K562 (cell line): Measurements from ENCODE around the gene OTOP1. TPM values are rescaled to one million over a fixed set of nuclear protein-coding genes. Genes with fewer than 3 reads are reported as not detected.

ENCODE experiments used
- BRD9 ChIP-seq: fragments of 450-650 bp; IDR thresholded peaks from 2 replicates; pipeline ENCODE4 v1.6.1; 2018; ENCODE audit warnings: low read depth; ENCODE audit not compliant: partially characterized antibody
- CC2D1A ChIP-seq: fragments of 450-650 bp; IDR thresholded peaks from 2 replicates; pipeline ENCODE4 v1.6.1; 2017; ENCODE audit warnings: mild to moderate bottlenecking
- CREB3 ChIP-seq: fragments of 450-650 bp; conservative IDR thresholded peaks from 2 replicates; pipeline ENCODE4 v1.6.1; 2016; ENCODE audit warnings: missing genetic modification characterization, low read depth, mild to moderate bottlenecking, missing compliant biosample characterization, moderate library complexity
- E2F6 ChIP-seq, 2 experiments: IDR thresholded peaks; 2 replicates each; pipeline ENCODE4 v1.6.1; 2011; ENCODE audit warnings: borderline replicate concordance in 1 of 2, control low read depth in 1 of 2, low read depth in 1 of 2, low read length in 1 of 2, mild to moderate bottlenecking in 1 of 2, mixed read lengths in 1 of 2, moderate library complexity in 1 of 2; ENCODE audit not compliant: insufficient read depth in 1 of 2, insufficient read length in 1 of 2, poor library complexity in 1 of 2, severe bottlenecking in 1 of 2; ENCODE audit errors: extremely low read depth in 1 of 2
- EWSR1 ChIP-seq: fragments of 450-650 bp; IDR thresholded peaks from 2 replicates; pipeline ENCODE4 v1.6.1; 2018; ENCODE audit warnings: borderline replicate concordance, mild to moderate bottlenecking, low read depth, moderate library complexity; ENCODE audit not compliant: partially characterized antibody
- FOXA3 ChIP-seq, 2 experiments: fragments of 450-650 bp in 1 of 2; sonication (generic) in 1 of 2; formaldehyde crosslinking; IDR thresholded peaks in 1 of 2; conservative IDR thresholded peaks in 1 of 2; 2 replicates each; pipeline versions ENCODE4 v1.4.0 to v1.8.0; 2020 to 2022; ENCODE audit warnings: mild to moderate bottlenecking in 2 of 2, missing genetic modification reagents in 1 of 2
- MEF2A ChIP-seq: IDR thresholded peaks from 2 replicates; pipeline ENCODE4 v1.6.1; 2011; ENCODE audit warnings: low read depth, mild to moderate bottlenecking, low read length, moderate library complexity; ENCODE audit not compliant: control insufficient read depth
- MTA2 ChIP-seq: fragments of 450-650 bp; IDR thresholded peaks from 2 replicates; pipeline ENCODE4 v1.6.1; 2016; ENCODE audit warnings: low read depth
- NELFE ChIP-seq: IDR thresholded peaks from 2 replicates; pipeline ENCODE4 v1.6.1; 2011; ENCODE audit warnings: mild to moderate bottlenecking; ENCODE audit not compliant: insufficient read depth, insufficient read length
- NFIC ChIP-seq: fragments of 450-650 bp; IDR thresholded peaks from 2 replicates; pipeline ENCODE4 v1.6.1; 2017; ENCODE audit warnings: mild to moderate bottlenecking, inconsistent platforms
- RBM39 ChIP-seq: fragments of 200-400 bp; formaldehyde crosslinking; optimal IDR thresholded peaks from 2 replicates; pipeline ENCODE3; 2018; ENCODE audit warnings: low read depth, low read length
- TCF15 ChIP-seq: fragments of 250-450 bp; sonication (Bioruptor Pico); IDR thresholded peaks from 2 replicates; pipeline ENCODE4 v1.8.0; 2022; ENCODE audit warnings: moderate library complexity, mild to moderate bottlenecking, inconsistent platforms
- XRCC3 ChIP-seq: fragments of 450-650 bp; IDR thresholded peaks from 2 replicates; pipeline ENCODE4 v1.6.1; 2017; ENCODE audit warnings: mild to moderate bottlenecking, moderate library complexity
- ZNF274 ChIP-seq: IDR thresholded peaks from 2 replicates; pipeline ENCODE4 v1.6.1; 2011; ENCODE audit warnings: low read depth, mild to moderate bottlenecking, low read length, moderate library complexity, borderline replicate concordance
- ZNF41 ChIP-seq: fragments of 250-450 bp; sonication (Bioruptor Pico); conservative IDR thresholded peaks from 2 replicates; pipeline ENCODE4 v1.4.0; 2020; ENCODE audit warnings: mild to moderate bottlenecking
- ZNF561 ChIP-seq: fragments of 450-650 bp; formaldehyde crosslinking; conservative IDR thresholded peaks from 2 replicates; pipeline ENCODE4 v1.4.0; 2020; ENCODE audit warnings: mild to moderate bottlenecking, moderate library complexity
- ZNF740 ChIP-seq, 3 experiments: fragments of 200-800 bp in 1 of 3; sonication (Bioruptor generic) in 1 of 3; sonication (generic) in 1 of 3; formaldehyde crosslinking in 1 of 3; IDR thresholded peaks; 2 replicates each; pipeline versions ENCODE4 v1.6.1 to v1.8.0; 2016 to 2022; ENCODE audit warnings: mild to moderate bottlenecking in 2 of 3, missing compliant biosample characterization in 2 of 3, missing genetic modification characterization in 2 of 3, missing genetic modification reagents in 1 of 3
- ZNF780A ChIP-seq: fragments of 250-450 bp; sonication (Bioruptor Pico); IDR thresholded peaks from 2 replicates; pipeline ENCODE4 v1.5.0; 2021; ENCODE audit warnings: mild to moderate bottlenecking
- polyA plus RNA-seq, 8 experiments: library from polyadenylated mRNA; depleted of rRNA in 4 of 8; stranded (reverse) in 5 of 8; unstranded in 3 of 8; fragments of >200 nt; fragmentation: Nextera tagmentation in 2 of 8; fragmentation: Illumina TruSeq in 1 of 8; extraction: Ambion mirVana in 2 of 8; extraction: Trizol in 1 of 8; gene quantifications; 2 replicates each; pipeline versions ENCODE4 v1.2.1 to v1.2.3, GENCODE V29; 2011 to 2014; ENCODE audit warnings: inconsistent platforms in 1 of 8, missing spikeins in 1 of 8
- total RNA-seq, 7 experiments: library from RNA; depleted of rRNA in 6 of 7; stranded (reverse); fragments of >200 nt in 6 of 7; fragmentation: Illumina TruSeq in 2 of 7; extraction: Trizol in 2 of 7; gene quantifications; 2 replicates each; pipeline versions ENCODE4 v1.2.1 to v1.2.3, GENCODE V29; 2011 to 2021; ENCODE audit warnings: low replicate concordance in 1 of 7
- TF ChIP-seq, protein P1 (sequence below): fragments of 250-450 bp; sonication (Bioruptor Pico); IDR thresholded peaks from 2 replicates; pipeline ENCODE4 v1.8.0; 2022; ENCODE audit warnings: inconsistent platforms, mild to moderate bottlenecking, moderate library complexity, borderline replicate concordance

The OTOP1 gene
- total and polyA plus RNA-seq, 9 of the 15 experiments (the other 6 are each of a cell fraction or from before 2014, with no cell fraction given) = not detected

- TF ChIP-seq ZNF740 (CRISPR knock-in tag; IDR thresholded peaks at IDR 0.05) (no peak), ZNF740 (tag; IDR thresholded peaks at IDR 0.05) (no peak), NFIC (peak; percentile 49), ZNF41 (CRISPR knock-in tag) (no peak), MEF2A (no peak), CC2D1A (no peak), MTA2 (no peak), ZNF274 (no peak), EWSR1 (no peak), ZNF561 (CRISPR knock-in tag) (no peak), CREB3 (tag) (0 out of 2 replicates have a peak, but pooled peaks have one; percentile 38), RBM39 (no peak), E2F6 (IDR thresholded peaks at IDR 0.05; ENCODE audit: borderline replicate concordance in 1 of 2, extremely low read depth in 1 of 2, insufficient read depth in 1 of 2, insufficient read length in 1 of 2, low read depth in 1 of 2, low read length in 1 of 2, poor library complexity in 1 of 2, severe bottlenecking in 1 of 2) (peak in 1 of 2 experiments; percentile 38), NELFE (no peak), FOXA3 (CRISPR knock-in tag; conservative IDR thresholded peaks at IDR 0.05 in 1 of 2, IDR thresholded peaks at IDR 0.05 in 1 of 2) (no peak), BRD9 (peak; percentile 38), ZNF780A (no peak), TCF15 (CRISPR knock-in tag) (no peak), XRCC3 (no peak)
- TF ChIP-seq, protein P1, sequence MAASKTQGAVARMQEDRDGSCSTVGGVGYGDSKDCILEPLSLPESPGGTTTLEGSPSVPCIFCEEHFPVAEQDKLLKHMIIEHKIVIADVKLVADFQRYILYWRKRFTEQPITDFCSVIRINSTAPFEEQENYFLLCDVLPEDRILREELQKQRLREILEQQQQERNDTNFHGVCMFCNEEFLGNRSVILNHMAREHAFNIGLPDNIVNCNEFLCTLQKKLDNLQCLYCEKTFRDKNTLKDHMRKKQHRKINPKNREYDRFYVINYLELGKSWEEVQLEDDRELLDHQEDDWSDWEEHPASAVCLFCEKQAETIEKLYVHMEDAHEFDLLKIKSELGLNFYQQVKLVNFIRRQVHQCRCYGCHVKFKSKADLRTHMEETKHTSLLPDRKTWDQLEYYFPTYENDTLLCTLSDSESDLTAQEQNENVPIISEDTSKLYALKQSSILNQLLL (CRISPR knock-in tag) = no peak
Measured at GRCh38 chr4:4248029-4248884, 21.5 kb upstream of the OTOP1 start, which contains the start of gene TMEM128 (continued).
